Activated naive CD8-positive, alpha-beta T cell treated with anti-CD3 and anti-CD28 coated beads, Interleukin-2, amount 50 U/mL, for 24 hours (primary cell): ENCODE data around the gene SLC7A14.

Experiments used
- ATAC-seq: fragments of 150-1000 bp; cut with Tn5 transposase; one replicate; pipeline ENCODE4 v1.10.0; 2021
- DNase-seq: peaks from one replicate; pipeline ENCODE4 v3.0.0; 2021
- H3K27ac Mint-ChIP-seq: one replicate; pipeline ENCODE4 v1.8.0; 2021; ENCODE audit warnings: mild to moderate bottlenecking, mixed read lengths
- H3K27me3 Mint-ChIP-seq: one replicate; pipeline ENCODE4 v1.8.0; 2021; ENCODE audit warnings: mixed read lengths
- H3K36me3 Mint-ChIP-seq: one replicate; pipeline ENCODE4 v1.8.0; 2021; ENCODE audit warnings: low read depth, mixed read lengths
- H3K4me1 Mint-ChIP-seq: one replicate; pipeline ENCODE4 v1.8.0; 2021; ENCODE audit warnings: mixed read lengths
- H3K4me3 Mint-ChIP-seq: one replicate; pipeline ENCODE4 v1.8.0; 2021; ENCODE audit warnings: mild to moderate bottlenecking, moderate library complexity, mixed read lengths
- H3K9me3 Mint-ChIP-seq: one replicate; pipeline ENCODE4 v1.8.0; 2021; ENCODE audit warnings: mixed read lengths

SLC7A14 gene

DNA sequence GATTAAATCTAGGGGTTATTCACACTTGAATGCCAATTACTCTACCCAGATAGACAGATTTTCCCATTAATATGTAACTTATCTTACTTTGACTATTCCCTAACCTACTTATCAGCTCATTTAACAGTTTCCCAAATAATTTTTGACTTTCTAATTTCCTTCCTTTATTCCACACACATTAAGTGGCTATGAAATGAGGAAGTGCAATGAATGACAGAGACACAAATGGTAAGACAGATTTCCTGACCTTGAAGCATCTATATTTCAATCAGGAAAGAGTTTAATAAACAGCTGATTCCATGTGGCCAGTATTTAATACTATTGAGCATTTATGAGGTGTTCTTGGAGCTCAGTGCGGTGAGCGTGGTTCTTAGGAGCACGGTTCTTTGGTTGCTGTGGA is 78.8 kb downstream of the SLC7A14 start:
- H3K27me3 Mint-ChIP-seq: peaks cover 9% of the 10 kb centered on the region
- H3K4me1 Mint-ChIP-seq: no peaks in the 10 kb centered on the region

DNA sequence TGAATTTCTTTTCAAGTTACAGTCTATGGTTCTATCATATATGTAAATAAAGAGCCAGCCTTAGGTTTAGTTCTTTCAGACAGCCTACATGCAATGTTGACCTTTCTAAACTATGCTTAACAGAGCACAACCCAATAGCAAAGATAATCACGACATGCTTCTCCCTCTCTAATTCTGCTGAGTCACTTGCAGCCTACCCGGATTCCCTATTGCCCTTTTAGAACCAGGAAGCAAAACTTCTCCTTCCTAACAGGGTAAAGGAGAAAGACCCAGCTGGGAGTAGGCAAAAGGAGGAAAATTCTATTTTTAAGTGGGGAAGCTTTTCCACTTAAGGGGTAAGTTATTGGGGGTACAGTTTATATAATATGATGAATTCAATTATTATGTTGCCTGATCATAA is 79.3 kb downstream of the SLC7A14 start:
- no peak for ATAC-seq
- Mint-ChIP-seq H3K36me3 (no peaks in the 10 kb centered on the region), H3K27ac (no peak overlapping the region), H3K9me3 (no peaks in the 10 kb centered on the region), H3K4me1 (no peaks in the 10 kb centered on the region), H3K4me3 (no peak overlapping the region), H3K27me3 (peaks cover 12% of the 10 kb centered on the region)
- no peak for DNase-seq

More for the DNA sequence above, 78.8 kb downstream of the SLC7A14 start:
- ATAC-seq: no peak
- no peaks in the 10 kb centered on the region for H3K9me3 Mint-ChIP-seq
- no peak for DNase-seq
- H3K4me3 Mint-ChIP-seq: no peak overlapping the region
- no peak overlapping the region for H3K27ac Mint-ChIP-seq
- no peaks in the 10 kb centered on the region for H3K36me3 Mint-ChIP-seq

DNA sequence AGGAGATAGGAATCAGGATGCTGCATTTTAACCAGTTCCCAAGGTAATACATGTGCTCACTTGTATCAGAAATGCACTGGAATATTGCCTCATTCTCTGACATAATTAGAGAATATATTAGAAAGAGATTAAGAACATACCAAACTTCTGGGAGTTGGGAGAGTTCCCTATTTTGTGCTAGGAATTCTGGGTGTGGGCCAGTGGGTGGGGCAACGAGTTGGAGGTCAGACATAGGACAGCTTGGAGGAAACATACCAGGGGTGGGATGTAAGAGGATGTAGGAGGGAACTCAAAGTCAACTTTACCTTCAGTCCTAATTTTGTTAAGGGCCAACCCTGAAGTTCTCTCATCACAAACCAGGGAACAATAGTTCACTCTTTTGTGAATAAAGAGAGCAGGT is 83.6 kb downstream of the SLC7A14 start:
- Mint-ChIP-seq H3K4me1 (no peaks in the 10 kb centered on the region), H3K27me3 (peaks cover 15% of the 10 kb centered on the region), H3K36me3 (no peaks in the 10 kb centered on the region), H3K27ac (no peak overlapping the region), H3K4me3 (no peak overlapping the region), H3K9me3 (no peaks in the 10 kb centered on the region)
- ATAC-seq (no peak), DNase-seq (no peak)

DNA sequence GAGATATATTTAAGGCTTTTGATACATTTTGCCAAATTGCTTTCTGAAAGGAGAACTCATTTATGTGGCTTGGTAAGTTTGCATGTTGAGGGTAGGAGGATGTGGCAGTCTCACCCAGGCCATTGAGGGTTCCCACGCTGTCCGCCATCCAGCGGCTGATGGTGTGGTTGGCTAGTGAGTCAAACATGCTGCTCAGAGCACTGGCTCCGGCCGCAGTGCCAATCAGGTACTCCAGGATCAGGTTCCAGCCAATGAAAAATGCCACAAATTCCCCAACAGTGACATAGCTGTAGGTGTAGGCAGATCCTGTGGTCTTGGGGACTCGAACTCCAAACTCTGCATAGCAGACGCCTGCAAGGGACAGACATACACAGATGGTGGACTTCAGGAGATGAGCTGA is 84.9 kb downstream of the SLC7A14 start:
- no peak for DNase-seq
- Mint-ChIP-seq H3K9me3 (no peaks in the 10 kb centered on the region), H3K4me1 (no peaks in the 10 kb centered on the region), H3K4me3 (no peak overlapping the region), H3K27me3 (peaks cover 11% of the 10 kb centered on the region), H3K27ac (no peak overlapping the region), H3K36me3 (no peaks in the 10 kb centered on the region)
- peak; percentile 28 for ATAC-seq

DNA sequence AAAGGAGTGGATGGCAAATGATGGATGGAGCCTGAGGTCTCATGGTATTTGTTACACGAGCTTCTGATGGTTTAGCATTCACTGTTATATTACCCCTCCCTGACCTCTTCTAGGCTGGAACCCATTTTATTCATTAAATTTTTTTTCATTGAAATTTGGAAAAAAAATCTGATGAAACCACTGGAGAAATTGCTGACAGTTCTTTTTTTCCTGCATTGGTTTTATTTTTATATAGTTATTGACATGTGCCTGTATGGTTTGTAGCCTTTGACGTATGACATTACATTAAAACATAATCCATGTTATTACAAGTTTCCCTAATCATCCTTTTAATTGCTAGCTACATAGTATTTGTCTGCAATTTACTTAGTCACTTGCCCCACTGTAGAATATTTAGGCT is 85.4 kb downstream of the SLC7A14 start:
- H3K9me3 Mint-ChIP-seq: no peaks in the 10 kb centered on the region
- H3K27ac Mint-ChIP-seq: no peak overlapping the region
- no peak overlapping the region for H3K4me3 Mint-ChIP-seq
- ATAC-seq (no peak), DNase-seq (no peak)
- peaks cover 12% of the 10 kb centered on the region for H3K27me3 Mint-ChIP-seq
- H3K36me3 Mint-ChIP-seq: no peaks in the 10 kb centered on the region
- no peaks in the 10 kb centered on the region for H3K4me1 Mint-ChIP-seq

DNA sequence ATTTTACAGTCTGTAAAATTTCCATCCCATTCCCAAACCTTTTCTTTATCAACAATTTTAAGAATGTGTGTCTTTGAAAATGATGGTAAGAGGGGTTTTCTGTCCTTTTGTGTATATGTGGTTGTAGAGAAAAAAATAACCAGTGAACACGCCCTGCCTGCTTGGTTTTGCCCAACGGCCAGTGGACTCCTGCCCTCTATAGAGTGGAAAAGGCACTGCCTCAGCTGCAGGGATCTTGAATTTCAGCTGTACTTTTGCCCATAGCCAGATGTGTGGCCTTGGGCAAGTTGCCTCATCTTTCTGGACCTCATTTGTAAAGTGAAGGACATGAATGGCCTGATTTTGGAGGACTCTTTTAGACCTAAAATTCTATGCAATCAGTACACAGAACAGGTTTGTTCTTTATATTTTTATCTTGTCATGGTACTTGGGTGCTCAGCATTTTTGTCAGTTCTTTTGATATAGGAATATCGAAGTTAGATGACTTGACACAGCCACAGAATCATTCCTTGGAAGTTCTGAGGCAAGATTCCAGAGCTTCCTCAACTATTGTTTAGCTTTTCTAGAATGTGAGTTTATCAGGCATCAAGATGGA is 86.2 kb downstream of the SLC7A14 start:
- no peaks in the 10 kb centered on the region for H3K4me1 Mint-ChIP-seq
- H3K36me3 Mint-ChIP-seq: no peaks in the 10 kb centered on the region
- H3K4me3 Mint-ChIP-seq: no peak overlapping the region
- peaks cover 10% of the 10 kb centered on the region for H3K27me3 Mint-ChIP-seq
- no peak for ATAC-seq
- peak; percentile 5 for DNase-seq
- H3K27ac Mint-ChIP-seq: no peak overlapping the region
- no peaks in the 10 kb centered on the region for H3K9me3 Mint-ChIP-seq

DNA sequence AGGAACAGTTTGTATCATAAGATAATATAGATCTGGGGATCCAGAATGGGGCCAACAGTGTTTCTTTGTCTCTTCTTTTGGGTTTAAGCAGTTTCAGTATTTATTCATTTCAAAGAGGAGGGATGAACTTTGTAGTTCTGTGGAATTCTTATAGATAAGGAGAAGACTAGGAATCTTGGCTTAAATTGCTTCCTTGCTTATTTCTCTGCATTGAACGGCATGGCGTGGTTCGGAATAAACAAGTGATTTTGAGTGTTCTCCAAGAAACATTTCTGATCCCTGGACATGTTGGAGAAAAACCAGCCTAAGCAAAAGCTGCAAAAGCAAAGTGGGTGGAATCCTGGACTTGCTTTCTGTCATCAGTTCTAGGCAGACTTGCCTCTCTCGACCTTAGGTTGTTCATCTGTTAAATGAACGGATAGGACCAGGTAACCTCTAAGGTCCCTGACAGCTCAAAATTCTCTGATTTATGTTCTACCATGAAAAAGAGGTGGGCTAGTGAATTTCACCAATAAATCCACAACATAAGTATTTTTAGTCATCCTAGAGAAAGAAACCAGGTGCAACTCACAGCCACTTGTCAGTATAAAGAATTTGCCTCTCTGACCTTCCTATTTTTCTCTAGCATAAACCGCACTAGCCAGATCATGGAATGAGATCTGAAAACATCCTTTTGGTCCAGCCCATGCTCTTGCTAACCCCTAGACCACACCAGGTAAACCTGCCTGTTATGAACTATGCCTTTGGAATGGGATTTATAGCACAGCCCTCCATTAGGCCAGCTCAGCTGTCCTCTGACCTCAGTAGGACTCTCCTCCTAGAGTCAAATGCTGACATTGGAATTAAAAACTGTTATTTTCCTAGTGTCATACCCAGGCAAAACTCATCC is 88.4 kb downstream of the SLC7A14 start:
- peaks cover 7% of the 10 kb centered on the region for H3K27me3 Mint-ChIP-seq
- ATAC-seq (no peak), DNase-seq (no peak)
- H3K4me3 Mint-ChIP-seq: no peak overlapping the region
- H3K36me3 Mint-ChIP-seq: no peaks in the 10 kb centered on the region
- H3K4me1 Mint-ChIP-seq: no peaks in the 10 kb centered on the region
- no peak overlapping the region for H3K27ac Mint-ChIP-seq
- H3K9me3 Mint-ChIP-seq: no peaks in the 10 kb centered on the region

DNA sequence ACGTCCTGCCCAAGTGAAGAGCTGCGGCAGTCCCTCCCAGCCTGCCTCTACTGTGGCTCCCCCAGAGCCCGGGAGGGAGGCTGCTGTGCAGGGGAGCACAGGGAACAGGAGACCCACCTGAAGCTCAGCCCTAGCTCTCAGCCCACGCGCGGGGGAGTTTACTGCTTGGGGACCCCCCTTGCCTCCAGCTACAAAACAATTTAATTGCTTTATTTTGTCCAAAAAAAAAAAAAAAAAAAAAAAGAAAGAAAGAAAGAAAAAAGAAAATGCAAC is 89.1 kb downstream of the SLC7A14 start:
- H3K36me3 Mint-ChIP-seq: no peaks in the 10 kb centered on the region
- no peak overlapping the region for H3K4me3 Mint-ChIP-seq
- H3K27me3 Mint-ChIP-seq: peaks cover 5% of the 10 kb centered on the region
- no peak overlapping the region for H3K27ac Mint-ChIP-seq
- no peaks in the 10 kb centered on the region for H3K9me3 Mint-ChIP-seq
- DNase-seq: no peak
- no peaks in the 10 kb centered on the region for H3K4me1 Mint-ChIP-seq
- ATAC-seq: no peak

DNA sequence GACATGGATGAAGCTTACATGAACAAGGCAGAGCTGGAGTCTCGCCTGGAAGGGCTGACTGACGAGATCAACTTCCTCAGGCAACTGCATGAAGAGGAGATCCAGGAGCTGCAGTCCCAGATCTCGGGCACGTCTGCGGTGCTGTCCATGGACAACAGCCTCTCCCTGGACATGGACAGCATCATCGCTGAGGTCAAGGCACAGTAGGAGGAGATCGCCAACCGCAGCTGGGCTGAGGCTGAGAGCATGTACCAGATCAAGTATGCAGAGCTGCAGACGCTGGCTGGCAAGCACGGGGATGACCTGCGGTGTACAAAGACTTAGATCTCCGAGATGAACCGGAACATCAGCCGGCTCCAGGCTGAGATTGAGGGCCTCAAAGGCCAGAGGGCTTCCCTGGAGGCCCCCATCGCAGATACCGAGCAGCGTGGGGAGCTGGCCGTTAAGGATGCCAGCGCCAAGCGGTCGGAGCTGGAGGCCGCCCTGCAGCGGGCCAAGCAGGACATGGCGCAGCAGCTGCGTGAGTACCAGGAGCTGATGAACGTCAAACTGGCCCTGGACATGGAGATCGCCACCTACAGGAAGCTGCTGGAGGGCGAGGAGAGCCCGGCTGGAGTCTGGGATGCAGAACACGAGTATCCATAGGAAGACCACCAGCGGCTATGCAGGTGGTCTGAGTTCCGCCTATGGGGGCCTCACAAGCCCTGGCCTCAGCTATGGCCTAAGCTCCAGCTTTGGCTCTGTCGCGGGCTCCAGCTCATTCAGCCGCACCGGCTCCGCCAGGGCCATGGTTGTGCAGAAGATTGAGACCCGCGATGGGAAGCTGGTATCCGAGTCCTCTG is 89.6 kb downstream of the SLC7A14 start:
- no peaks in the 10 kb centered on the region for H3K9me3 Mint-ChIP-seq
- no peak for DNase-seq
- ATAC-seq: no peak
- H3K4me1 Mint-ChIP-seq: no peaks in the 10 kb centered on the region
- no peak overlapping the region for H3K4me3 Mint-ChIP-seq
- H3K36me3 Mint-ChIP-seq: no peaks in the 10 kb centered on the region
- H3K27me3 Mint-ChIP-seq: peaks cover 4% of the 10 kb centered on the region
- H3K27ac Mint-ChIP-seq: no peak overlapping the region

DNA sequence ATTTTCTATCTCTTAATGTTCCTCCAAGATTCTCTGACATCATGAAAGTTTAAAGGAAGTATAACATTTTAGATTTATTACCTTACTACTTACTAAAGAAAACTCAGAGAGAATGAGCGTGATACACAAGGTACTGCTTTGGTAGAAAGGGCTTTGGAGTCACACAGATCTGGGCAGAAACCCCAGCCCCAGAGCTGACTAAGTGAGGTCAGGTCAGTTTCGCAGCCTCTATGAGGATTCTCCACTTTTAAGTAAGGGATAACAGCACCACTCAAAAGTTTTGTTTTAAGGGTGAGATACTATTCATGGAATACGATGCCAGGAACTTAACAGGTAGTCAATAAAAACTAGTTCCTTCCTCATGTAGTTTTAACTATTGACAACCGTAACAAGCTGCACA is 91.1 kb downstream of the SLC7A14 start:
- no peaks in the 10 kb centered on the region for H3K9me3 Mint-ChIP-seq
- no peak overlapping the region for H3K4me3 Mint-ChIP-seq
- no peak overlapping the region for H3K27ac Mint-ChIP-seq
- DNase-seq (no peak), ATAC-seq (no peak)
- H3K27me3 Mint-ChIP-seq: peaks cover 4% of the 10 kb centered on the region
- H3K4me1 Mint-ChIP-seq: no peaks in the 10 kb centered on the region
- no peaks in the 10 kb centered on the region for H3K36me3 Mint-ChIP-seq

DNA sequence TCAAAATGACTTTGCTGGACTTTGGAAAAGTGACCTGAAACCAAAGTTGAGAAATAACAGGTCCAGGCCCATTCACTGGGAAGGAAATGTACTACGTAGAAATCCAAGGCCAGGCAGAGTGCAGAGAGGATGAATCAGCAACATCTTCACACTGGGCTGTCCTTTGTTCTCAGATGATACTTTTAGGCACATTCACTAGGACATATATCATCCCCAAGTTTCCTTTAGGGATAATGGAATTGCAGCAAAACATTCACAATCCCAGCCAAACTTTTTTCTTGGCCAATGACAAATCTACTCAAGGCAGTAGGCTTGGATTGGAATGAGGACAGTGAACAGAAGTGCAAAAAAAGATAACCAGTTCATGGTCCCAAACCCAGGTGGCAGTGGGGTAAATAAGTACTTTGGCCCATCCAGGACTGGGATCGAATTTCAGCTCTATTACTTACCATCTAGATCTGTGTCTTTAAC is 92.1 kb downstream of the SLC7A14 start:
- no peak for ATAC-seq
- H3K27ac Mint-ChIP-seq: no peak overlapping the region

DNA sequence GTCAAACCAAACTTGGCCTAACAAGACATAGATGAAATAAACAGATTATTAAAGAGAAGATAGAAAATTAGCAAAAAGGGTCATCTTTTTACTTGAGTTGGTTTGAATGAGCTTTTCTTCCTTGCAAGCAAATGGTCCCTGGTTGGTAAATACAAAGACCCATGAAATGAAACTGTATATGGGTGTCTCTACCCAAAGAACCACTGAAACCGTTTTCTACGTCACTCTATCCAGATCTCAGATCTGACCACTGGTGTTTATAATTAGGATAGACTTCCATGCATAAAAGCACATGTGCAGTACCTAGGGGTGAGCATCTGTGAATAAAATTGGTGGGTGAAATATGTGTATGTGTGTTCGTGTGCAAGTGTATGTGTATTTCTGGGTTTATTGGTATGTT is 94.0 kb downstream of the SLC7A14 start:
- no peak overlapping the region for H3K27ac Mint-ChIP-seq
- H3K36me3 Mint-ChIP-seq: no peaks in the 10 kb centered on the region
- no peak for DNase-seq
- no peak overlapping the region for H3K4me3 Mint-ChIP-seq
- H3K27me3 Mint-ChIP-seq: peaks cover 1% of the 10 kb centered on the region
- H3K4me1 Mint-ChIP-seq: no peaks in the 10 kb centered on the region
- no peaks in the 10 kb centered on the region for H3K9me3 Mint-ChIP-seq
- ATAC-seq: no peak

More for the DNA sequence above, 92.1 kb downstream of the SLC7A14 start:
- Mint-ChIP-seq H3K27me3 (peaks cover 1% of the 10 kb centered on the region), H3K4me1 (no peaks in the 10 kb centered on the region), H3K4me3 (no peak overlapping the region), H3K9me3 (no peaks in the 10 kb centered on the region), H3K36me3 (no peaks in the 10 kb centered on the region)
- DNase-seq: no peak

DNA sequence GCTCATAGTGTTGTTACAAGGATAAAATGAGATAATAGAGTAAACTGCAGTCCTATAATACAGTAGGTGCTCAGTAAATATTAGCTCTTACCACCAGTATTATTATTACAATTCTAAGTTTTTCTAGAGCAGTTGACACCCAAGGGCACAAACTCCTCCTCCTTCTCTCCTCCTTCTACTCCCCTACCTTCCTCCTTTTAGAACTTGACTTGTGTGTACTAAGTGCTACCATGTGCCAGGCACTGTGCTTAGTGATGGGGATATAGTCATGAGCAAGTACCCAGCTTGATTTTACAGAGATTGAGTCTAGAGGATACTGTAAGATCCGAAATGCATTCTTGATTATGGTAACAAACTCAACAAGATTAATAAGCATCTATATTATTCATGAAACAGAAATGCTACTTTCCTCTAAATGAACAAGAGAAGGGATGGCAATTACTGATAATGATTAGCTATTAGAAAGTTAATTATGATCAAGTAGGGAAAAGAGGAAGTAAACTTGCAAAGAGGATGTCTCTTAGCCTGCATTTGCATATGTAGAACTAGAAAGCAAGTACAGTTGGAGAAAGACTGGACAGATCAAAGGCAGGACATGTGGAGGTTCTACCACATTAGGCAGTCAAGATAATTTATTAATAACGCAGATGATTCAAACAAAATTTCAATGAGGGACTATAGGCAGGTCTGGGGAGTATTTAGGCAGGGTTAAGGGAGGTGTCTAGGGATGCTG is 94.9 kb downstream of the SLC7A14 start:
- Mint-ChIP-seq H3K9me3 (no peaks in the 10 kb centered on the region), H3K36me3 (no peaks in the 10 kb centered on the region), H3K27me3 (peaks cover 6% of the 10 kb centered on the region), H3K4me1 (no peaks in the 10 kb centered on the region), H3K4me3 (no peak overlapping the region), H3K27ac (no peak overlapping the region)
- ATAC-seq (no peak), DNase-seq (no peak)

DNA sequence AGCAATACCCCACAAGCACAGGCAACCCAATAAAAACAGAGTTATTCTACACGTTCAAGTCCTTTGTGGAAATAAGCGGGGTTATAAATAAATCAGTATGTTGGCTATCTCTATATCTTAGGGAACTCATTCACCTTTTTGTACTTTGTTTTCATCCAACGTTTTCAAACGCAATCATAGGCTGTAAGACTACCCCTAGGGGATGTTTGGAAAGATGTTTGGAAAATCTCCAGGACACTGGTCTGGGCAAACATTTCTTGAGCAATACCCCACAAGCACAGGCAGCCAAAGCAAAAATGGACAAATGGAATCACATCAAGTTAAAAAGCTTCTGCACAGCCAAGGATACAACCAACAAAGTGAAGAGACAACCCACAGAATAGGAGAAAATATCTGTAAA is 97.1 kb downstream of the SLC7A14 start:
- no peak for DNase-seq
- Mint-ChIP-seq H3K27ac (no peak overlapping the region), H3K9me3 (no peaks in the 10 kb centered on the region), H3K27me3 (peaks cover 7% of the 10 kb centered on the region), H3K4me1 (no peaks in the 10 kb centered on the region), H3K4me3 (no peak overlapping the region), H3K36me3 (no peaks in the 10 kb centered on the region)
- ATAC-seq: no peak
